Activated CD4-positive, alpha-beta T cell treated with anti-CD3 and anti-CD28 coated beads for 36 hours (primary cell): ENCODE measurements around the gene SELENOK. TPM values are rescaled to one million over a fixed set of nuclear protein-coding genes. Genes with fewer than 3 reads are reported as not detected.
A peak's percentile ranks its signal among the peaks of the same experiment; 100 is the strongest.

ENCODE experiments used
- ATAC-seq: fragments of 200-7000 bp; cut with Tn5 transposase; one replicate; pipeline ENCODE4 v1.10.0; 2021; ENCODE audit warnings: mild to moderate bottlenecking, moderate library complexity
- CTCF ChIA-PET: fragments of 350-600 bp; sonication (Branson Sonifier 250); formaldehyde crosslinking; loops from one replicate; lab custom pipeline; 2021; ENCODE audit warnings: antibody characterized with exemption; lab: Charles Lee
- POLR2A ChIA-PET: fragments of 350-600 bp; sonication (Branson Sonifier 250); formaldehyde crosslinking; loops from one replicate; lab custom pipeline; 2021; ENCODE audit warnings: antibody characterized with exemption, inconsistent platforms; lab: Charles Lee
- DNase-seq: peaks from one replicate; pipeline ENCODE4 v3.0.0-alpha.2; 2020
- H3K27ac Mint-ChIP-seq: one replicate; pipeline ENCODE4 v1.8.0; 2021; ENCODE audit warnings: mixed read lengths
- H3K27me3 Mint-ChIP-seq: one replicate; pipeline ENCODE4 v1.8.0; 2021; ENCODE audit warnings: mixed read lengths
- H3K36me3 Mint-ChIP-seq: one replicate; pipeline ENCODE4 v1.8.0; 2021; ENCODE audit warnings: low read depth, mixed read lengths
- H3K4me1 Mint-ChIP-seq: one replicate; pipeline ENCODE4 v1.8.0; 2021; ENCODE audit warnings: mixed read lengths
- H3K4me3 Mint-ChIP-seq: one replicate; pipeline ENCODE4 v1.8.0; 2021; ENCODE audit warnings: mild to moderate bottlenecking, moderate library complexity, mixed read lengths
- H3K9me3 Mint-ChIP-seq: one replicate; pipeline ENCODE4 v1.8.0; 2021; ENCODE audit warnings: low read depth, mixed read lengths
- intact Hi-C, 2 experiments: fragments of 100-400 bp; cut with DNase I in 1 of 2; cut with micrococcal nuclease in 1 of 2; formaldehyde crosslinking; loops; one replicate each; pipeline versions ENCODE4 v1.14.2 to v1.15.1; 2022 to 2024; cut with DNase I, micrococcal nuclease
- total RNA-seq, 2 experiments: library from RNA; stranded (reverse); gene quantifications; one replicate each; pipeline ENCODE4 v1.2.3, GENCODE V29; 2021

Gene SELENOK
- total RNA-seq, 2 experiments from 2014 or later = 31.6 to 45.1 TPM

DNA sequence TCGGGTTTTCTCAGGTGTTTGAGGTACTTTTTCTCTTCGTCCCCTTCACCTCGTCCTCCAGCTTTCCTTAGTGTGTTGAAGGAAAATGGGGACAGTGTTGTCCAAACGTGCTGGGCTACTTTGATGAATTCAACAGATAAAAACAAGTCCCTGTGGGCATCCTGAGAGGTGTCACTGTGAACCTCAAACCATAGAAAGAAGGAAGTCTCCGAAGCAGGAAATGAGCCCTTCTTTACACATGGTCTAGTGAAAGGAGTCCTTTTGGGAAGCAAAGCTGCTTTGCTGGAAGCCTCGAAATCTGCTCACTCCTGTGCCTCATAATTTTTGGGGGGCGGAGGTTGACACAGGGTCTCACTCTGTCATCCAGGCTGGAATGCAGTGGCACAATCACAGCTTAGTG, 34.7 kb downstream of the SELENOK start:
- H3K4me3 Mint-ChIP-seq = no peak overlapping the region
- no peaks in the 10 kb centered on the region for H3K4me1 Mint-ChIP-seq
- no peak for DNase-seq
- H3K27me3 Mint-ChIP-seq = no peaks in the 10 kb centered on the region
- H3K9me3 Mint-ChIP-seq = no peaks in the 10 kb centered on the region
- no peak overlapping the region for H3K27ac Mint-ChIP-seq
- no peak for ATAC-seq
- ChIA-PET POLR2A (no interaction called here), CTCF (no interaction called here)
- peaks cover 8% of the 10 kb centered on the region for H3K36me3 Mint-ChIP-seq
- intact Hi-C loops = no loop called here

DNA sequence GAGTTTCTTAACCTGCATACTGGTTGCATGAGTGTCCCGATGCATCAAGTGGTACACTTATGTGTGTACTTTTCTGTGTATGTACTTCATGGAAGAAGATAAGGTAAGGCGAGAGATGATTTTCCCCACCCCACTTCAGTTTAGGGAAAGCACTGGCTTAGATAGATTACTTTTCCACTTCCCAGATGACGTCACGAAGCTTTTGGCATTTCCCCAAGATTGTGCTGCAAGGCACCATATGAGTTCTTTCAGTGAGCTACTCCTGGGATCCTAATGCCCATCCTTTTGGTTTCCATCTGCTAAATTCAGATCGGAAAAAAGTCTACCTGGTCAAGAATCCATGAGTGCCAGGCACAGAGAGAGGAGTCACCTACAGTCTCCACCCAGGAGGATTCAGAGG, 40.8 kb downstream of the SELENOK start:
- Mint-ChIP-seq H3K4me3 (no peak overlapping the region), H3K4me1 (no peaks in the 10 kb centered on the region), H3K27ac (no peak overlapping the region), H3K9me3 (no peaks in the 10 kb centered on the region), H3K27me3 (peaks cover 16% of the 10 kb centered on the region), H3K36me3 (no peaks in the 10 kb centered on the region)
- ChIA-PET POLR2A (no interaction called here), CTCF (no interaction called here)
- ATAC-seq (no peak), DNase-seq (no peak)
- intact Hi-C loops = no loop called here

DNA sequence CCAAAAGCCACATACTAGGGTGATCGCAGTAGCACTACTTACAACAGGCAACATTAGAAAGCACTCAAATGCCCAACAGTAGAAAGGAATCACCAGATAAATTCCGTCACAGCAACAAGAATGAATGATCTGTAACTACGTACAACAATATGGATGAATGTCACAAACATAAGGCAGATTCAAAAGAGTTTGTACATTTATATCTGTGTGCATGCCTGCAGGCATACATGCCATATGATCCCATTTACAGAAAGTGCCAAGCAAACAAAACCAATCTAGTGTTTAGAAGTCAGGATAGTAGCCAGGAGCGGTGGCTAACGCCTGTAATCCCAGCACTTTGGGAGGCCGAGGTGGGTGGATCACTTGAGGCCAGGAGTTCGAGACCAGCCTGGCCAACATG, 41.7 kb downstream of the SELENOK start:
- H3K9me3 Mint-ChIP-seq = no peaks in the 10 kb centered on the region
- H3K36me3 Mint-ChIP-seq = no peaks in the 10 kb centered on the region
- ChIA-PET POLR2A (no interaction called here), CTCF (interaction anchor here (0.7 kb wide), 1 partner anchor 102 kb away, joined by 3 read pairs; no protein-coding TSS in a partner anchor)
- ATAC-seq (no peak), DNase-seq (no peak)
- H3K4me1 Mint-ChIP-seq = no peaks in the 10 kb centered on the region
- intact Hi-C loops = no loop called here
- no peak overlapping the region for H3K27ac Mint-ChIP-seq
- H3K4me3 Mint-ChIP-seq = no peak overlapping the region
- peaks cover 24% of the 10 kb centered on the region for H3K27me3 Mint-ChIP-seq

DNA sequence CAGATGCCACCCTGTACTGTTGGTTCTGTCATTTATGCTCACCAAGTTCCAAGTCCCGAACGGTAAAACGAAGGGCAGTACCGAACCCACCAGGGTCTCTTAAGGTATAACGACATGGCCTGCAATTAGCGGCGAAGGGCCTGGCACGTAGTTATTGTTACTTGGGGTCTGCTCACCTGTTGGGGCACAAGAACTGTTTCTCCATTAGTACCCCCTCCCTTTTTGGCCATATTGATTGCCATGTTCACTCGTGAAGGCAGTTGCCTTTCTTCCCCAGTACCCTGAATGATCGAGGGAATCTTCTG, 44.9 kb downstream of the SELENOK start:
- Mint-ChIP-seq H3K9me3 (no peaks in the 10 kb centered on the region), H3K36me3 (no peaks in the 10 kb centered on the region), H3K4me1 (no peaks in the 10 kb centered on the region), H3K4me3 (peak overlapping the region; percentile 50), H3K27ac (no peak overlapping the region), H3K27me3 (peaks cover 43% of the 10 kb centered on the region)
- ChIA-PET CTCF (interaction anchor here (0.6 to 0.7 kb wide), 2 partner anchors 28 to 30 kb away, joined by 3 to 5 read pairs; no protein-coding TSS in a partner anchor), POLR2A (no interaction called here)
- DNase-seq (no peak), ATAC-seq (no peak)
- intact Hi-C loops = no loop called here

DNA sequence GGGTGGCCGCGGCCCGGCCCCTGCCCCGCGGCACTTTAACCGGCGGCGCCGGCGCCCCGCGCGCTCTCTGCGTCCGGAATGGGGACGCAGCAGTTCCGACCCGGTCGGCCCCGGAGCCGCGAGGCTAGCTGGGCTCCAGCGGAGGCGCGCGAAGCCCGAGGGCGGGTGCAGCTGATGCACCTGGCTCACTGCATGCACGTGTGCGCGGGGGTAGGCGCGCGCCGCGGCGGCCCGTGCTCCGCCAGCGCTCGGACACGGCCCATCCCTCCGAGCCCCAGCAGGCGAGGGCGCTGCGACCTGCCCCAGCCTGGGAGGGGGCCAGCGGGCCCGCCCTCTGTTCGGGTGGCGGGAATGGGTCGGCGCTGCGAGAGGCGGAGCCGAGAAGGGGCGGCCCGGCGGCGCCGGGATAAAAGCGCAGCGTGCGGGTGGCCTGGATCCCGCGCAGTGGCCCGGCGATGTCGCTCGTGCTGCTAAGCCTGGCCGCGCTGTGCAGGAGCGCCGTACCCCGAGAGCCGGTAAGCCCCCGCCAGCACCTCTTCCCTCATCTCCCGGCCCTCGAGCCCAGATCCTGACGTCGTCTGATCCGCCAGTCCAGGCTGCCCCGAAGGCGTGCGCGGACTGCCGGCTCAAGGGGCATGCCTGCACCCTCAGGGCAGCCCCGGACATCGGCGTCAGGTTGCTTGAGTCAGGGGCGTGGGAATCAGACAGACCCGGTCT, 45.4 kb downstream of the SELENOK start, which contains the start of the genes CHDH and IL17RB:
TSS of gene CHDH (minus strand) at position 286 of the 717 bp plus-strand sequence. CDS start 22,411 bp downstream, outside the sequence.
TSS of gene IL17RB (plus strand) at position 435 of the 717 bp plus-strand sequence. CDS start at position 456, 21 bp downstream.
- peak; percentile 44 for DNase-seq
- intact Hi-C loops = no loop called here

DNA sequence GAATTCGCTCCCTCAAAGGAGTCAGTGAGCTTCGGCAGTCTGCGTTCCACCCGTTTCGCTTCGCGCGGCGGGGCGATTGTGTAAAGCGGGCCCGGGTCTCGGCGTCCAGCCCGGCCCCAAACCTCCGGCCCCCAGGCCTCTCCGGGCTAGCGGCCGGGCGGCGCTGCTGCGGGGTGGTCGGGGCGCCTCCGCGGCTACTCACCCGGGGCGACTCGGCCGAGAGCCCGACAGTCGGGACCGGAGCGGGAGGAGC, 45.9 kb downstream of the SELENOK start:
- CTCF ChIA-PET = no interaction called here
- H3K9me3 Mint-ChIP-seq = no peaks in the 10 kb centered on the region

More for the DNA sequence above, 45.4 kb downstream of the SELENOK start, which contains the start of the genes CHDH and IL17RB:
- H3K27ac Mint-ChIP-seq = no peak within 1 kb of the TSS
- H3K36me3 Mint-ChIP-seq = no peaks in the 10 kb centered on the region
- peak; percentile 70 for ATAC-seq
- ChIA-PET POLR2A (no interaction called here), CTCF (no interaction called here)
- H3K27me3 Mint-ChIP-seq = peaks cover 43% of the 10 kb centered on the region
- no peaks in the 10 kb centered on the region for H3K9me3 Mint-ChIP-seq
- H3K4me1 Mint-ChIP-seq = no peaks in the 10 kb centered on the region
- peak within 1 kb of the TSS; percentile 50 for H3K4me3 Mint-ChIP-seq

DNA sequence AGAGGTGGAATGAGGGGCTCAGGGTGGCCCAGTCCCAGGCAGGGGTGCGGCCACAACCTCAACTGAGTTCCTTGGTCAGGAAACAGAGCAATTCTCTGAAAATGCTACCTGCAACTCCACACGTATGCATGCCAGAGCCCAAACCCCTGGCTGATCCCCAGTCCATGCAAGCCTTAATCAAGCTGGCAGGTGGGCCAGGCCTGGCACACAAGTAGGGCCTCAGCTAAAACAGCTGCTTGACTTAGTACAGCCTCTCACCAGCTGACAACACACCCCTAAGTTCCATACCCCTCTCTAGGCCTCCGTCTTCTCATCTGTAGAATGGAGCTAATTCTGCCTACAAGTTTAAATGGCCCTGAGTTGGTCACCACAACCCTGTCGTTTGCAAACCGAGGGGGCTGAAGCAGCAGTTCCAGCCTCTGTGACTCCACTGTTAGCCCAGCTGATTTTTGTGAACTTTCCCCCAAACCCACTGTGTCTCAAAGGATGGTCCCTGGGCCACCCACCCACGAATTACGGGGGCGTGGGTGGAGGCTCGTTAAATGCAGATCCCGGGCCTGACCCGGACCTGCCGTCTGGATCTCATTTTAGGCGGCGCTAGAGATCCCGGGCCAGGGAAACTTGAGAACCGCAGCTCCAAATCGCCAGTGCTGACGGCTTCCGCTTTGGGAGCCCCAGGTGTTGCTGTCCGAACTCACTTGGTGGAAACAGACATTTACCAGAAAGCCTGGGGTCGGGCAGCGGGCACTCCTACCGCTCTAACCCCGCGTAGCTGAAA, 46.4 kb downstream of the SELENOK start:
- intact Hi-C loops = no loop called here
- no peaks in the 10 kb centered on the region for H3K36me3 Mint-ChIP-seq
- ATAC-seq (peak; percentile 9), DNase-seq (peak; percentile 16)
- H3K9me3 Mint-ChIP-seq = no peaks in the 10 kb centered on the region
- H3K4me3 Mint-ChIP-seq = peak overlapping the region; percentile 38
- CTCF ChIA-PET = no interaction called here
- H3K27ac Mint-ChIP-seq = no peak overlapping the region
- H3K27me3 Mint-ChIP-seq = peaks cover 43% of the 10 kb centered on the region
- POLR2A ChIA-PET = no interaction called here
- no peaks in the 10 kb centered on the region for H3K4me1 Mint-ChIP-seq

More for the DNA sequence above, 45.9 kb downstream of the SELENOK start:
- POLR2A ChIA-PET = no interaction called here
- H3K27me3 Mint-ChIP-seq = peaks cover 43% of the 10 kb centered on the region
- intact Hi-C loops = no loop called here
- ATAC-seq (no peak), DNase-seq (no peak)
- no peaks in the 10 kb centered on the region for H3K4me1 Mint-ChIP-seq
- no peak overlapping the region for H3K27ac Mint-ChIP-seq
- no peaks in the 10 kb centered on the region for H3K36me3 Mint-ChIP-seq
- H3K4me3 Mint-ChIP-seq = peak overlapping the region; percentile 38

DNA sequence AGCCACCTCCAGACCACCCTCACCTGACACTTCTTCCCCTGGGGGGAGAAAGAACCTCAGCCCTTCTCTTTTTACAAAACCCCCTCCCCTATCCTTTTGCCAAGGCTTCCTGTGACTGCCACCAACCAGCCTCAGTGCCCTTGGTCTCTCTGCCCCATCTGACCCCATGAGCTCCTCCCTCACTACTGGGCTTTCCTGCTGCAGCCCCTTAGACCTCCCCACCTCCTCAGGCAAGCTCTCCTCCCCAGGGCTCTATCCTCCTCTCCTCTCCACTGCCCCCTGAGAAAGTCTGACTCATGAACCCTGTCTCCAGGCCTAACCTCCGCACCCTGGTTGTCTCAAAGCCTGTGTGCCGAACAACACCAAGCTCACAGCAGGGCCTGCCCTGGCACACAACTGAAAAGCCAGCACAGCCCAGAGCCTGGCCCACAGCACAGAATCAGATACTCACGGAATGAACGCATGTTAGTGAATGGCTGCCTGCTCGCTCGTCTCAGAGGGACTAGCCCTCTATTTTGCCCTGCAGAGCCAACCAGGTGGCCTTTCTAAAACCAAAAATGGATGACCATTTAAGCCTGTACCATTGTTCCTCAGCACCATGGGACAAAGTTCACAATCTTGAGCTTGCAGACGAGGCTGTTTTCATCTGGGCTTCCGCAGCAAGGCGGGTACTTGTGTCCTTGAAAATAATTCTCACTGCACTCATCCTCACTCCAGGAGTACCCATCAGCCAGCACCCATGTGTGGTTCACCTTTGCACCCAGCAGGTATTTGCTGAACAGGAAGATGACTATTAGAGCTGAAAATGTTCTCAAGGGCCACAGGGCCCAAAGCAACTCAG, 47.2 kb downstream of the SELENOK start:
- ATAC-seq = no peak
- no peaks in the 10 kb centered on the region for H3K4me1 Mint-ChIP-seq
- POLR2A ChIA-PET = no interaction called here
- CTCF ChIA-PET = no interaction called here
- no peaks in the 10 kb centered on the region for H3K9me3 Mint-ChIP-seq
- no peak overlapping the region for H3K4me3 Mint-ChIP-seq
- intact Hi-C loops = no loop called here
- DNase-seq = no peak
- H3K27me3 Mint-ChIP-seq = peaks cover 39% of the 10 kb centered on the region
- H3K36me3 Mint-ChIP-seq = no peaks in the 10 kb centered on the region
- no peak overlapping the region for H3K27ac Mint-ChIP-seq

DNA sequence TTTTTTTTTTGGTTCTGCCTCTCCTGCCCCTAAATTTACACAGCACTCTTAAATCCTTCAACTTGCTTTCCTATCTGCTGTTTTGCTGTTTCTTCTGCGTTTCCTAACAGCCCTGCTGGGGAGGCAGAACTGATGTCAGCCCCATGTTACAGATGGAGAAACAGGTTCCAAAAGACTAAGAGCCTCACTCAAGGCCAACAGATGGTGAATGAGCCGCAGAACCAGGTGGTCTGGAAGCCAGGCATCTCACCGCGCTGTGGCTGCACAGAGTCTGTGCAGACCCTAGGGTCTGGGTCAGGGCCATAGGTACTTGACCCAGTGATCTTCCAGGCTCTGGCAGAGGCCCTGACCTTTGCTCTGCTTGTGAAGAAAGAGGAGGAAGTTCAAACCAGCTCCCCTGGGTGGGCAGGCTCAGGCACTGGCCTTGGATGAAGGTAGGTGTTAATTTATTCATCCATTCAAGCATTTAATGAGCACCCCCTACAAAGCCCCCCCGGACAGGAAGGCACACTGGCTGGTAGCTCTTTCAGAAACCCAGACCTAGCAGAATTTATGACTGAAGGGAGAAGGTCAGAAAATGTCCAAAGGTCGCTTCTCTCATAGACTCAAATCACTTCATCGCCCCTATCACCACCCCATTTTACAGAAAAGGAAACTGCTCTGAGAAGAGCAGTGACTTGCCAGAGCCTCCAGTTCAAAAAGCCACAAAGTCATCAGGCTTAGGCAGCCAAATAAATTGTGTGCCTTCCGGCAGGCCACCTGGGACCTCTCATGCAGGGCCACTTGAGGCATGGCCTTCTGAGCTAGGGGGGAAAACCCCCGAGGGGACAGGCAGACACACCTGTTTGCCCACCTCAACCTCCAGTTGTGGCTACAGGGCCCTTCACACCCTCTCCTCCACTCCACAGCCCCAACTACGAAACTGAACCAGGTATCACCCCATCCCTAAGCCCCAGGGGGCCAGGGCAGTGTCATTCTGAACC, 48.2 kb downstream of the SELENOK start:
- no peaks in the 10 kb centered on the region for H3K36me3 Mint-ChIP-seq
- no peaks in the 10 kb centered on the region for H3K4me1 Mint-ChIP-seq
- H3K27ac Mint-ChIP-seq = no peak overlapping the region
- no peaks in the 10 kb centered on the region for H3K9me3 Mint-ChIP-seq
- CTCF ChIA-PET = no interaction called here
- H3K27me3 Mint-ChIP-seq = peaks cover 36% of the 10 kb centered on the region
- intact Hi-C loops = no loop called here
- no peak for DNase-seq
- POLR2A ChIA-PET = no interaction called here
- H3K4me3 Mint-ChIP-seq = no peak overlapping the region
- no peak for ATAC-seq

DNA sequence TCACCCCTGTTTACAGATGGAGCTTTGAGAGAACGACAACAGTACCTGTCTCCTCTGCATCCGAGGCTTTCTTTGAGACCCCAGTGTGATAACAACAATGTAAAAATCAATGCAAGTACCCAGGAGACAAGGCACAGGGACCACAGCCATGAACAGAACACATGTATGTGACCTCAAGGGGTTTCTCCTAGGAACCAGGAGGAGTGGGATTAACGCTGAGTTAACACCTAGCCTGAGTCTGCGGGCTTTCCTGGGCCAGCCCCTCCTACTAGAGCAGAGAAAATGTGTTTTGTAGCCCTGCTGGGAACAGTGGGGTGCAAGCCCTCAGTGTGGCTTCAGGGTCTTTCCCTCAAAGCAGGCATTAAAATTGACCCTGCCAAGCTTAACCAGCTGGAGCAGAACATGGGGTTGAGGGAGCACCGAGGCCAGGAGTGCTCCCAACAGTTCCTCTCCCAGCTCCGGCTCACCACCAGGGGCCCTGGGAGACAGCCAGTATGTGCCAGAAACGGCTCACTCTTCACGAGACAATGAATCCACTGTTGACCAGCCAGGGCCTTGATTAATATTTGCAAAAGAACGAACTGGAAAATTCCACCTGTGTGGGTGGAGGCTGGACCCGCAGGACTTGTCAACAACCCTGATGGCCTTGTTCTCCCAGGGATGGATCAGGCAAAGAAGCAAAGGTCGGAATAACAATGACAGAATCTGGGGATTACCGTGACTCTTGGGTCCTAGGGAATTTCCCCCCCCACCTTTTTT, 49.0 kb downstream of the SELENOK start:
- no peak overlapping the region for H3K27ac Mint-ChIP-seq
- H3K36me3 Mint-ChIP-seq = no peaks in the 10 kb centered on the region
- POLR2A ChIA-PET = no interaction called here
- H3K4me3 Mint-ChIP-seq = no peak overlapping the region
- CTCF ChIA-PET = interaction anchor here (0.7 kb wide), 1 partner anchor 616 kb away, joined by 5 read pairs; no protein-coding TSS in a partner anchor
- DNase-seq (no peak), ATAC-seq (no peak)
- H3K27me3 Mint-ChIP-seq = peaks cover 36% of the 10 kb centered on the region
- no peaks in the 10 kb centered on the region for H3K9me3 Mint-ChIP-seq
- intact Hi-C loops = no loop called here
- H3K4me1 Mint-ChIP-seq = no peaks in the 10 kb centered on the region
